Lower leg skin (tissue), 4 donors: ENCODE measurements around the gene CLDN2. TPM values are rescaled to one million over a fixed set of nuclear protein-coding genes. Genes with fewer than 3 reads are reported as not detected.

Experiments used
- DNase-seq, 2 donors: peaks; one replicate each; pipeline ENCODE4 v3.0.0-alpha.2; 2019; ENCODE audit warnings: low spot score in 2 of 2
- H3K4me3 ChIP-seq: fragments of 200-600 bp; sonication (generic); 2 replicates; pipeline ENCODE4 v1.5.1; 2017; ENCODE audit warnings: mild to moderate bottlenecking, low read depth; ENCODE audit not compliant: poor library complexity, severe bottlenecking
- CTCF ChIP-seq, 3 donors: fragments of 450-650 bp; IDR thresholded peaks; one replicate each; pipeline ENCODE4 v1.5.1; 2016; ENCODE audit warnings: antibody characterized with exemption in 3 of 3, mild to moderate bottlenecking in 3 of 3, moderate library complexity in 2 of 3
- POLR2A ChIP-seq, 2 donors: fragments of 450-650 bp; IDR thresholded peaks; one replicate each; pipeline ENCODE4 v1.6.1; 2016 to 2017; ENCODE audit warnings: antibody characterized with exemption in 2 of 2, mild to moderate bottlenecking in 1 of 2, moderate library complexity in 1 of 2
- WGBS, 2 donors: methylation state at CpG; one replicate each; pipeline ENCODE4 v1.1.5; 2018; 5-methylcytosine and 5-hydroxymethylcytosine counted together
- intact Hi-C: fragments of 100-400 bp; cut with DNase I; formaldehyde crosslinking; loops from one replicate; pipeline ENCODE4 v1.15.0; 2023; ENCODE audit warnings: low total_unique reads
- total RNA-seq, 4 donors: library from RNA; depleted of rRNA; stranded (reverse); fragments of >200 nt; gene quantifications; one replicate each; pipeline ENCODE4 v1.1.0, GENCODE V29; 2016

The CLDN2 gene
- total RNA-seq, 4 donors from 2014 or later: not detected

GRCh38 chrX:106932960-106933537 lies 12.8 kb downstream of the CLDN2 start:
- intact Hi-C loops: no loop called here
- DNase-seq: no peak
- WGBS, 2 donors: 79 to 82% methylated on average over 5 to 6 of the region's 6 CpGs
- TF ChIP-seq POLR2A (IDR thresholded peaks at IDR 0.05): no peak
- TF ChIP-seq CTCF (IDR thresholded peaks at IDR 0.05): no peak
- no peak overlapping the region for H3K4me3 ChIP-seq

- WGBS, 2 donors: 39 to 76% methylated on average over 2 to 3 of the region's 3 CpGs
- H3K4me3 ChIP-seq: no peak overlapping the region
- no peak for DNase-seq
- intact Hi-C loops: no loop called here
- TF ChIP-seq CTCF (IDR thresholded peaks at IDR 0.05) (no peak), POLR2A (IDR thresholded peaks at IDR 0.05) (no peak)
Measured at GRCh38 chrX:106933538-106933961, 13.3 kb downstream of the CLDN2 start.

- intact Hi-C loops: no loop called here
Measured at GRCh38 chrX:106935175-106935574, 15.0 kb downstream of the CLDN2 start.

GRCh38 chrX:106936246-106936645 lies 16.0 kb downstream of the CLDN2 start:
- no peak overlapping the region for H3K4me3 ChIP-seq
- TF ChIP-seq POLR2A (IDR thresholded peaks at IDR 0.05): no peak
- no peak for TF ChIP-seq CTCF (IDR thresholded peaks at IDR 0.05)
- DNase-seq: no peak
- intact Hi-C loops: no loop called here
- 52 to 76% methylated on average over 1 of the region's 1 CpG for WGBS, 2 donors

More at GRCh38 chrX:106935175-106935574, 15.0 kb downstream of the CLDN2 start:
- 27 to 66% methylated on average over 4 of the region's 4 CpGs for WGBS, 2 donors
- TF ChIP-seq CTCF (IDR thresholded peaks at IDR 0.05): no peak
- TF ChIP-seq POLR2A (IDR thresholded peaks at IDR 0.05): no peak
- H3K4me3 ChIP-seq: no peak overlapping the region
- no peak for DNase-seq

- no peak overlapping the region for H3K4me3 ChIP-seq
- intact Hi-C loops: no loop called here
- no peak for DNase-seq
- 91 to 94% methylated on average over 3 of the region's 3 CpGs for WGBS, 2 donors
- TF ChIP-seq POLR2A (IDR thresholded peaks at IDR 0.05): no peak
- TF ChIP-seq CTCF (IDR thresholded peaks at IDR 0.05): no peak
Measured at GRCh38 chrX:106939566-106939965, 19.4 kb downstream of the CLDN2 start.

GRCh38 chrX:106940068-106940467 lies 19.9 kb downstream of the CLDN2 start:
- DNase-seq: no peak
- TF ChIP-seq POLR2A (IDR thresholded peaks at IDR 0.05) (no peak), CTCF (IDR thresholded peaks at IDR 0.05) (no peak)
- intact Hi-C loops: no loop called here
- 84 to 95% methylated on average over 1 of the region's 1 CpG for WGBS, 2 donors
- H3K4me3 ChIP-seq: no peak overlapping the region
